SK-N-SH (cell line): ENCODE measurements around the gene GRIK1. TPM values are rescaled to one million over a fixed set of nuclear protein-coding genes. Genes with fewer than 3 reads are reported as not detected.

Experiments
- CTCF ChIA-PET: fragments of 300-600, 350-600 bp; formaldehyde crosslinking; extraction: SDS; loops from one replicate; lab custom pipeline; 2021; lab: Yijun Ruan, JAX
- POLR2A ChIA-PET: fragments of 350-600 bp; sonication (Branson Sonifier 250); formaldehyde crosslinking; extraction: SDS; loops from one replicate; lab custom pipeline; 2020; ENCODE audit warnings: antibody characterized with exemption, inconsistent platforms; lab: Yijun Ruan, JAX
- DNase-seq: peaks from one replicate; pipeline ENCODE4 v3.0.0; 2012
- H2AFZ ChIP-seq: fragments of 200-600 bp; sonication (generic); 2 replicates; pipeline ENCODE4 v1.8.1; 2016; ENCODE audit warnings: antibody characterized with exemption, mild to moderate bottlenecking, low read depth
- H3F3A ChIP-seq: fragments of 200-600 bp; sonication (generic); replicated peaks from 2 replicates; pipeline ENCODE3; 2016; ENCODE audit warnings: antibody characterized with exemption, mild to moderate bottlenecking; ENCODE audit not compliant: insufficient read depth
- H3K27ac ChIP-seq, 2 experiments: fragments of 200-500 bp in 1 of 2; fragments of 200-600 bp in 1 of 2; sonication (Bioruptor generic) in 1 of 2; sonication (generic), shearing (Covaris generic) in 1 of 2; 2 replicates each; pipeline versions ENCODE4 v1.5.1 to v1.6.1; 2014 to 2016; ENCODE audit warnings: low read depth in 2 of 2, inconsistent platforms in 1 of 2, low read length in 1 of 2, mild to moderate bottlenecking in 1 of 2, mixed read lengths in 1 of 2
- H3K27me3 ChIP-seq: fragments of 200-600 bp; sonication (generic), shearing (Covaris generic); 2 replicates; pipeline ENCODE4 v1.6.1; 2016; ENCODE audit warnings: mixed run types; ENCODE audit not compliant: insufficient read depth
- H3K36me3 ChIP-seq, 2 experiments: fragments of 200-500 bp in 1 of 2; fragments of 200-600 bp in 1 of 2; sonication (Bioruptor generic) in 1 of 2; sonication (generic) in 1 of 2; replicated peaks in 1 of 2; 2 replicates each; pipeline versions ENCODE3 to v1.5.1; 2014 to 2016; ENCODE audit warnings: low read length in 1 of 2, mild to moderate bottlenecking in 1 of 2; ENCODE audit not compliant: insufficient read depth in 2 of 2, control insufficient read depth in 1 of 2
- H3K4me1 ChIP-seq, 2 experiments: fragments of 200-500 bp in 1 of 2; fragments of 200-600 bp in 1 of 2; sonication (Bioruptor generic) in 1 of 2; sonication (generic), shearing (Covaris generic) in 1 of 2; 2 replicates each; pipeline versions ENCODE4 v1.5.1 to v1.6.1; 2014 to 2016; ENCODE audit warnings: low read depth in 1 of 2, low read length in 1 of 2, mixed run types in 1 of 2; ENCODE audit not compliant: insufficient read depth in 2 of 2, control insufficient read depth in 1 of 2
- H3K4me2 ChIP-seq: fragments of 200-600 bp; sonication (generic), shearing (Covaris generic); 2 replicates; pipeline ENCODE4 v1.6.1; 2017; ENCODE audit warnings: mixed run types
- H3K4me3 ChIP-seq, 2 experiments: fragments of 200-500 bp in 1 of 2; fragments of 200-600 bp in 1 of 2; sonication (Bioruptor generic) in 1 of 2; sonication (generic), shearing (Covaris generic) in 1 of 2; 2 replicates each; pipeline versions ENCODE4 v1.5.1 to v1.8.1; 2014 to 2016; ENCODE audit warnings: low read depth in 2 of 2, inconsistent platforms in 1 of 2, low read length in 1 of 2, mild to moderate bottlenecking in 1 of 2, mixed read lengths in 1 of 2, moderate library complexity in 1 of 2
- H3K79me2 ChIP-seq: fragments of 200-600 bp; sonication (generic); 2 replicates; pipeline ENCODE4 v1.8.1; 2017; ENCODE audit warnings: mild to moderate bottlenecking; ENCODE audit not compliant: insufficient read depth
- H3K9ac ChIP-seq: fragments of 200-600 bp; sonication (generic); 2 replicates; pipeline ENCODE4 v1.6.1; 2017; ENCODE audit warnings: mixed run types
- H3K9me2 ChIP-seq: fragments of 200-600 bp; sonication (generic); 2 replicates; pipeline ENCODE4 v1.6.1; 2017; ENCODE audit warnings: mixed run types
- H3K9me3 ChIP-seq: fragments of 200-600 bp; sonication (generic); 2 replicates; pipeline ENCODE4 v1.6.1; 2017; ENCODE audit warnings: mixed run types, mild to moderate bottlenecking, moderate library complexity
- H4K20me1 ChIP-seq: fragments of 200-600 bp; sonication (generic); 2 replicates; pipeline ENCODE4 v1.6.1; 2017; ENCODE audit warnings: mild to moderate bottlenecking, mixed run types; ENCODE audit not compliant: insufficient read depth
- ELF1 ChIP-seq: IDR thresholded peaks from 2 replicates; pipeline ENCODE4 v1.4.0; 2012
- FOXM1 ChIP-seq: IDR thresholded peaks from 2 replicates; pipeline ENCODE4 v1.4.0; 2012; ENCODE audit warnings: low read depth, mild to moderate bottlenecking
- GABPA ChIP-seq: IDR thresholded peaks from 2 replicates; pipeline ENCODE4 v1.4.0; 2012; ENCODE audit warnings: low read depth, mild to moderate bottlenecking
- MEF2A ChIP-seq: IDR thresholded peaks from 2 replicates; pipeline ENCODE4 v1.4.0; 2012; ENCODE audit warnings: low read depth, borderline replicate concordance
- MXI1 ChIP-seq: IDR thresholded peaks from 2 replicates; pipeline ENCODE4 v1.6.1; 2012; ENCODE audit warnings: mild to moderate bottlenecking, low read depth, low read length, improper control_type of control experiment
- NFIC ChIP-seq: IDR thresholded peaks from 2 replicates; pipeline ENCODE4 v1.4.0; 2012; ENCODE audit warnings: borderline replicate concordance
- NRF1 ChIP-seq: IDR thresholded peaks from 2 replicates; pipeline ENCODE4 v1.6.1; 2012; ENCODE audit warnings: low read depth, mild to moderate bottlenecking, low read length
- PBX3 ChIP-seq: IDR thresholded peaks from 2 replicates; pipeline ENCODE4; 2012
- RCOR1 ChIP-seq: fragments of 150-350 bp; IDR thresholded peaks from 2 replicates; pipeline ENCODE4 v1.6.1; 2017; ENCODE audit warnings: antibody characterized with exemption, low read length
- RFX5 ChIP-seq: IDR thresholded peaks from 2 replicates; pipeline ENCODE4 v1.6.1; 2012; ENCODE audit warnings: mild to moderate bottlenecking, improper control_type of control experiment, low read length
- TAF1 ChIP-seq: IDR thresholded peaks from 2 replicates; pipeline ENCODE4 v1.6.1; 2012; ENCODE audit warnings: low read depth, mild to moderate bottlenecking, low read length, moderate library complexity, borderline replicate concordance
- TEAD4 ChIP-seq: IDR thresholded peaks from 2 replicates; pipeline ENCODE4 v1.4.0; 2012; ENCODE audit warnings: mild to moderate bottlenecking, borderline replicate concordance; ENCODE audit not compliant: insufficient read depth
- YY1 ChIP-seq: IDR thresholded peaks from 2 replicates; pipeline ENCODE4 v1.4.0; 2012; ENCODE audit warnings: low read depth, mild to moderate bottlenecking
- WGBS: methylation state at CpG from one replicate; pipeline ENCODE4 v1.1.6; 2017; ENCODE audit warnings: low lambda C conversion rate; 5-methylcytosine and 5-hydroxymethylcytosine counted together
- polyA plus RNA-seq, 3 experiments: library from polyadenylated mRNA; depleted of rRNA; stranded (reverse); fragments of >200 nt; gene quantifications; 2 replicates each; pipeline ENCODE4 v1.2.3, GENCODE V29; 2012

Gene GRIK1
- polyA plus RNA-seq, 1 of the 3 experiments (the other 2 are of a cell fraction), result not detected

DNA sequence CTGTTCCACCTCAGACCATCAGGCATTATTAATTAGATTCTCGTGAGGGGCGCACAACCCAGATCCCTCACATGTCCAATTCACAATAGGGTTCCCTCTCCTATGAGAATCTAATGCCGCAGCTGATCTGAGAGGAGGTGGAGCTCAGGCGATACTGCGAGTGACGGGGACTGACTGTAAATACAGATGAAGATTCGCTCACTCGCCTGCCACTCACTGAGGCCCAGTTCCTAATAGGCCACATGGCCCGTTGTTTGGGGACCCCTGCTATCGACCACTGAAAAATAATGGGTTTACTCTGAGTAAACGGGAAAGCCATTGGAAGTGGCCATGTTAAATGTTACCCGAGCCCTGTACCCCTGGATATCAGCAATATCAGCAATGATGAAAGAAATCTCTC is 65.9 kb downstream of the GRIK1 start:
- Histone ChIP-seq H3K4me3 (no peak overlapping the region), H3K9ac (no peak overlapping the region), H3K4me2 (no peak overlapping the region), H2AFZ (no peak overlapping the region), H3K9me3 (no peaks in the 10 kb centered on the region), H3K4me1 (no peaks in the 10 kb centered on the region; a peak in 1 of 4 replicates), H3K27me3 (peaks cover 3% of the 10 kb centered on the region; the same call in 1 of the 2 replicates), H3K79me2 (no peaks in the 10 kb centered on the region)
- POLR2A ChIA-PET, result no interaction called here
- DNase-seq, result no peak
- TF ChIP-seq PBX3 (peak; percentile 33; the same call in 1 of the 2 replicates), FOXM1 (no peak)
- TF ChIP-seq, all 33 proteins: peak for 1
- CTCF ChIA-PET, result no interaction called here
- H4K20me1 ChIP-seq, result no peaks in the 10 kb centered on the region
- whole genome bisulfite sequencing, result 31% methylated on average over 12 of the region's 12 CpGs
- H3K9me2 ChIP-seq, result no peaks in the 10 kb centered on the region
- no peak overlapping the region for H3K27ac ChIP-seq
- H3F3A ChIP-seq, result no peaks in the 10 kb centered on the region
- no peaks in the 10 kb centered on the region for H3K36me3 ChIP-seq

DNA sequence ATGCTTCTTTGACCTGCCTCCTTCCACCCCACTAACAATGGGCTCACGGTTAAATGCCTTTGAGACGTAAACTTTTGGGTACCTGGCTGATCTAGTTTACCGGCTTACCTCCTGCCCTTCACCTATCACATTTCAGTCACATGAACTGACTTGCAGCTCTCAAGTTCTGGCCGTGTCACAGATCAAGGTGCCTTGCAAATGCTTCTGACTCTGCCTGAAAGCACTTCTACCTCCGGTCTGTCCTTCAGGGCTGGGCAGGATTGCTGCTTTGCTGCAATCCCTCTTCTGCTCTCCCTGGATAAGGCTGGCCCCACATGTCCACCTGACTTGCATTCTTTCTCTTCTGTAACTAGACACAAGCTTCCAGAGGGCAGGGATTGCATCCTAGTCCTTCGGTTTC is 69.0 kb downstream of the GRIK1 start:
- Histone ChIP-seq H3K4me2 (no peak overlapping the region), H3K36me3 (no peaks in the 10 kb centered on the region), H4K20me1 (no peaks in the 10 kb centered on the region)
- TF ChIP-seq RCOR1, result no peak
- TF ChIP-seq RFX5, result no peak
- no peak for TF ChIP-seq ELF1
- TF ChIP-seq PBX3, result no peak
- no peak for TF ChIP-seq NRF1
- TF ChIP-seq MXI1, result no peak
- TF ChIP-seq GABPA, result no peak
- no peak for TF ChIP-seq MEF2A
- no peak for TF ChIP-seq YY1
- TF ChIP-seq TAF1, result no peak
- no peak for TF ChIP-seq TEAD4
- TF ChIP-seq NFIC, result no peak
- TF ChIP-seq, all 33 proteins: peak for 0
- Histone ChIP-seq H3F3A (no peaks in the 10 kb centered on the region), H3K9me3 (no peaks in the 10 kb centered on the region), H3K27me3 (peaks cover 8% of the 10 kb centered on the region; the same call in 1 of the 2 replicates), H3K9me2 (no peaks in the 10 kb centered on the region), H3K4me3 (no peak overlapping the region), H3K4me1 (no peaks in the 10 kb centered on the region), H3K9ac (no peak overlapping the region), H3K79me2 (no peaks in the 10 kb centered on the region), H2AFZ (no peak overlapping the region), H3K27ac (no peak overlapping the region)
- WGBS, result 30% methylated on average over 6 of the region's 6 CpGs
- ChIA-PET CTCF (interaction anchor here (1.2 kb wide), 1 partner anchor 19 kb away, joined by 3 read pairs; no protein-coding TSS in a partner anchor), POLR2A (no interaction called here)
- DNase-seq, result no peak
